Activated CD8-positive, alpha-beta memory T cell treated with anti-CD3 and anti-CD28 coated beads for 36 hours (primary cell): ENCODE data around the gene TM9SF4. TPM values are rescaled to one million over a fixed set of nuclear protein-coding genes. Genes with fewer than 3 reads are reported as not detected.
"Not testable (repeated sequence)": the region's sequence is repeated elsewhere in the genome, so short reads cannot be mapped to it uniquely, and the experiment has no call there.

Experiments
- CTCF ChIA-PET: fragments of 350-600 bp; sonication (Branson Sonifier 250); formaldehyde crosslinking; loops from one replicate; lab custom pipeline; 2021; ENCODE audit warnings: antibody characterized with exemption; lab: Charles Lee
- POLR2A ChIA-PET: fragments of 350-600 bp; sonication (Branson Sonifier 250); formaldehyde crosslinking; loops from one replicate; lab custom pipeline; 2021; ENCODE audit warnings: antibody characterized with exemption; lab: Charles Lee
- total RNA-seq, 2 experiments: library from RNA; stranded (reverse); gene quantifications; one replicate each; pipeline ENCODE4 v1.2.3, GENCODE V29; 2021

Gene TM9SF4
- total RNA-seq, 2 experiments from 2014 or later, result 49.8 TPM

DNA sequence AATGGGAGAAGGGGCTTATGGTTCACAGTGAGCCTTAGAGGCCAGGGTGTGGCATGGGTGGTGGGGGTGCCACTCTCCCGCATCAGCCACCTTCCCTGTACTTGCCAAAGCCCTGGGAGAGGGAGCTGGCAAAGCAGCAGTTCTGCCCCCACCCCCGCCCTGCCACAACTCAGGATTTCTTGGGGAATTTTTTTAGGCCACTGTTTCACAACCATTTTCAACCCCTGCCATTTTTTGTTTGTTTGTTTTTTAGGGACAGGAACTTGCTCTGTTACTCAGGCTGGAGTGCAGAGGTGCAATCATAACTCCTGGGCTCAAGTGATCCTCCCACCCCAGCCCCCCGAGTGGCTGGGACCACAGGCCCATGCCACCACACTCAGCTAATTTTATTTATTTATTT is 22.4 kb upstream of the TM9SF4 start:
- ChIA-PET CTCF (no interaction called here), POLR2A (no interaction called here)

DNA sequence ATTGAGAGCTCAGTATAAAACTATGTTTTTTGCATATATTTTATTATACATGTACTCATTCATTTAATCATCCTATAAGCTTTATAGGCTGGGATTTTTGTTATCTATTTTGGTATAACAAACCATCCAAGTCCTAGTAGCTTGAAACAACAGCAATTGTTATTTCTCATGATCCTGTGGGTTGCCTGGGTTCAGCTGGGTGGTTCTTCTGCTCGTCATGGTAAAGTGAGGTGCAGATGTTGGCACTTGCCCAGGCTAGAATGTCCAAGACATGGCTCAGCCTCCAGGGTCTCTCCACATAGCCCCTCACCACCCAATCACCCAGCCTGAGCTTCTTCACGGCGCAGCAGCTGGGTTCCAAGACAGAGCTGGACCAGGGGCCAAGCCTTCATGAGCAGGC is 20.8 kb upstream of the TM9SF4 start:
- CTCF ChIA-PET, result interaction anchor here (1.3 kb wide), 1 partner anchor 54 kb away, joined by 3 read pairs; no protein-coding TSS in a partner anchor
- POLR2A ChIA-PET, result no interaction called here

DNA sequence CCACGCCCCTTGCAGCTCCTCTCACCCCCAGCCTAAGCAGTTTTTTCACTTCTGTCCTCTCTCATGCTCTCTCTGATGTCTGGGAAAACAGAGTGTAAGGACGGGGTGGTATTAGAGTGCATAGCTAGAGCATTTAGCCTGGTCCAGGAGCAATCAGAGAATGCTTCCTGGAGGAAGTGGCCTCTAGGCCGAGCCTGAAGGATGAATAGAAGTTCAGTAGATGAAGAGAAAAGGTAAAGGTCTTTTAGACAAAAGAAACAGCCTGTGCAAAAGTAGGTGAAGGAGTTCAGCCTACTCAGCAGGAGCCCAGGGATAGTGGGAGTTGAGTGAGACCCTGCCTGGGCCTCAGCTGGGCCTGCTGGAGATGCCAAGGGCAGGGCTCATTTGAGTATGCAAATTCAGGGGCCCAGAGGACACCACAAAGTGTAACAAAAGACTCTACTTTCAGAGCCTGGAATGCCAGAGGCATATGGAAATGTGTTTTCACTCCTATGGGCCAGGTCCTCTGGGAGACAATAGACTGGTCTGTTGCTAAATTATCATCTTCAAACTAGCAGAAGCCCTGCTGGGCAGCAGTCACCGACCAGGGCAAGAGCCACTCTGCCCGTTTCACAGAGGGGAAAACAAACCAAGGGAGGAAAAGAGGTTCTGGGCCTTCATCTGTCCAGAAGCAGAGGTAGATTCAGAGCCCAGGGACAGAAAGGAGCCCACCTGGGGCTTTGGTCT is 19.7 kb upstream of the TM9SF4 start:
- POLR2A ChIA-PET, result no interaction called here
- CTCF ChIA-PET, result interaction anchor here (1.3 to 3.1 kb wide), 6 partner anchors 26 to 267 kb away, joined by 3 to 11 read pairs (median 7); partner anchors contain the start of gene PDRG1

DNA sequence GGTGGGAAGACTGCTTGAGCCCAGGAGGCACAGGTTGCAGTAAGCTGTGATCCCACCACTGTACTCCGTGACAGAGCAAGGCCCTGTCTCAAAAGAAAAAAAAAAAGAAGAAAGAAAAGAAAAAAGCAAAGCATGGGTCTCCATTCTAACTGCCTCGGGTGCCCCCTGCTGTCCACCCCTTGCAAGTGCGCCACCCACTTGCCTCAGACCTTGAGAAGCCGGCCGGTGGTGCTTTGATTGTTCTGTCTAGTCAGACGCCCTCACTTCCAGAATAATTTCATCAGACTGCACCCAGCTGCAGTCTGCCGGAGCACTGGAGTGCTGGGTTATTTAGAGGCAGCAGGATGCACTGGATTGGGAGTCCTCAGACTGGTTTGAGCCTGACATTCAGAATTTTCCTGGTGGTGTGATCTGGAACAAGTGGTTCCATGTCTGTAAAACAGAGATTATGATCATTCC is 17.6 kb upstream of the TM9SF4 start:
- ChIA-PET POLR2A (interaction anchor here (0.6 kb wide), 1 partner anchor 34 kb away, joined by 5 read pairs; no protein-coding TSS in a partner anchor), CTCF (interaction anchor here (0.8 to 3.1 kb wide), 15 partner anchors 10 to 271 kb away, joined by 3 to 11 read pairs (median 5); partner anchors contain the start of genes PDRG1 and TM9SF4)

- CTCF ChIA-PET, result interaction anchor here (0.6 to 1.1 kb wide), 2 partner anchors 8 to 13 kb away, joined by 3 read pairs; no protein-coding TSS in a partner anchor
- POLR2A ChIA-PET, result no interaction called here
These were observed 10.7 kb upstream of the TM9SF4 start for GRCh38 chr20:32098786-32099185.

GRCh38 chr20:32108814-32109391 is 611 bp upstream of the TM9SF4 start:
- ChIA-PET CTCF (interaction anchor here (0.9 to 1.4 kb wide), 4 partner anchors 9 to 670 kb away, joined by 3 to 5 read pairs (median 4); partner anchors contain the start of gene PDRG1), POLR2A (no interaction called here)

DNA sequence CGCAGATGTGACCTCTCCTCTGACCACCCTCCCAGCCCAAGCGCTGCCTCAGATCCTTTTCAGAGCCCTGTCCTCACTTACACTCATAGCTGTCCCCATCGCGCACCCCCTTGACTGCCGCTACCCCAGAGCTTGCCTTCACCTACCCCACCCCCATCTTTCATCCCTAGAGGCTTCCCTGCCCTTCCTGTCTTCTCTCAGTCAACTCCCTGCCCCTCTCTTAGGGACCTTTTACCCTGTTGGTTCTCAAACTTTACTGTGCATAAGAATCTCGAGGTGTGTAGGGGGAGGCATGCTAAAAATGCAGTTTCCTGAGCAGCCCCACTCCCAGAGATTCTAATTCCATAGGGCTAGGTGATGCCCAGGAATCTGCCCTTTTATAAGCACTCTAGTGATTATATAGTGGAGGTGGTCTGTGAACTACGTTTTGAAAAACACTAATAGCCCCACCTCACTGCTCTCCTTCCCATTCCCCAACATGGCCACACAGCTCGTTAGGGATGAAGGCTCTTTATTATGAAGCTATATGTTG is 725 bp downstream of the TM9SF4 start:
- ChIA-PET CTCF (interaction anchor here (0.9 to 1.1 kb wide), 2 partner anchors 8 to 159 kb away, joined by 4 to 5 read pairs; partner anchors contain the start of gene PDRG1), POLR2A (interaction anchor here (0.8 kb wide), 1 partner anchor 93 kb away, joined by 3 read pairs; no protein-coding TSS in a partner anchor)

DNA sequence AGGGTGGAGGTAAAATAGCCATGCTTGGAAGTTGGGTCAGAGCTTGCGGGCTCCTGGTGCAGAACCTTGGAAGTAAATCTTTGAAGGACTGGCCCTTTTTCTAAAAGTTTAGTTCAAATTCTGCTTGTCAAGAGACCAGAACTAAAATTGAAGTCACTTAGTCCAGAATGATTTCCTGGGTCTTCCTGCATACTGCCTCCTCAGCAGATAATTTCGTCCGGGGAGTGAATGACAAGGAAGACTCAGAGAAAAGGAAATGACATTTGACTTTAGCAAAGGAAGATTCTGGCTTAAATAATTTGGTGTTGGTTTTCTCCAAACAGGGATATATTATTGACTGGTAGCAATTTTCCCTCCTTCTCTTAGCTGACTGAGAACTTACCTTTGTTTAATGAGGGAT is 1.2 kb downstream of the TM9SF4 start:
- ChIA-PET CTCF (interaction anchor here (0.6 kb wide), 1 partner anchor 388 kb away, joined by 4 read pairs; no protein-coding TSS in a partner anchor), POLR2A (no interaction called here)

DNA sequence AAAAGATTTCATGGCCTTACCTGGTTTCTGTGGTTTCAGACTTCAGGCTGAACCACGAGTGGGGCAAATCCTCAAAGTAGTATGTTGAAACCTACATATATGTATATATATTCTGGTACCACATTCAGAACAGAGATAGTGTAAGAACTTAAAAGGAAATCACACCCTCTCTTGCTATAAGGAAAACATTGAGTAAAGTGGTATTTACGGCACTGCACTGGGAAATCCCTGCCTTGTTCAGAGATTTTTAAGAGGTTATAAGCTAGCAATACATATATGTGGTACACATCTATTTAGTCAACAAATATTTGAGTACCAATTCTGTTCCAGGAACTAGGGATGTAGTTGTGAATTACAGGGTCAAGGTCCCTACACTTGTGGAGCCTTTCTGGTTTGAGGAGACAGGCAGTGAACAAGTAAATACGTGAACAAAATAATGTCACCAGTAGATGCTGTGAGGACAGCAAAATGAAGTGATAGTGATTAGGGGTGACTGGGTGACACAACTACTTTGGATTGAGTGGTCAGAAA is 1.7 kb downstream of the TM9SF4 start:
- ChIA-PET CTCF (interaction anchor here (0.6 kb wide), 2 partner anchors 388 to 837 kb away, joined by 3 to 4 read pairs; no protein-coding TSS in a partner anchor), POLR2A (no interaction called here)

- POLR2A ChIA-PET, result no interaction called here
- CTCF ChIA-PET, result interaction anchor here (0.6 to 0.9 kb wide), 3 partner anchors 13 to 836 kb away, joined by 3 read pairs; no protein-coding TSS in a partner anchor
These were observed 2.2 kb downstream of the TM9SF4 start for GRCh38 chr20:32111753-32112152.

- CTCF ChIA-PET, result no interaction called here
- POLR2A ChIA-PET, result interaction anchor here (0.6 kb wide), 1 partner anchor 95 kb away, joined by 4 read pairs; no protein-coding TSS in a partner anchor
These were observed 3.3 kb downstream of the TM9SF4 start for GRCh38 chr20:32112841-32113240.

DNA sequence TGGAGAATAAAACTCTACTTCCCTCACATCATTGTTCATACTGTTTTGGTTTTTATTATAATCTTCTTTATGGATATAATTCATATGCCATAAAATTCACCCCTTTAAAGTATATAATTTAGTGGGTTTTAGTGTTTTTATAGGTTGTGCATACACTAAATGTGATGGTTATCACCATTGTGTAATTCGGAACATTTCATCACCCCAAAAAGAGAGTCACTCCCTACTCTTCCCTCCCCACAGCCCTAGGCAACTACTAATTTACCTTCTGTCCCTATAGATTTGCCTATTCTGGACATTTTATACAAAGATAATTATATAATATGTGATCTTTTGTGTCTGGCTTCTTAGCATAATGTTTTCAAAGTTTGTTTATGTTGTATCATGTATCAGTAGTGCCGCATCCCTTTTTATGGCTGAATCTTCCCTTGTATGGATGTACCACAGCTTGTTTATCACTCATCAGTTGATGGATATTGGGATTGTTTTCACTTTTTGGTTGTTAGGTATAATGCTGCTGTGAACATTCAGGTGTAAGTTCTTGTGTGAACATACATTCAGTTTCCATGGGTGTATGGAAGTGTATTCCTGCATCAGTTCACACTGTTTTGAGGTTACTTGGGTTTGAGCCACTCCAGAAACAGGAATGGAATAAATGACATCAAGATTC is 4.2 kb downstream of the TM9SF4 start:
- CTCF ChIA-PET, result no interaction called here

GRCh38 chr20:32114305-32114960 is 4.9 kb downstream of the TM9SF4 start:
- POLR2A ChIA-PET, result no interaction called here
- CTCF ChIA-PET, result no interaction called here

More for the DNA sequence above, 4.2 kb downstream of the TM9SF4 start:
- POLR2A ChIA-PET, result no interaction called here

GRCh38 chr20:32115211-32115767 is 5.8 kb downstream of the TM9SF4 start:
- CTCF ChIA-PET, result no interaction called here
- POLR2A ChIA-PET, result interaction anchor here (0.6 kb wide), 1 partner anchor 26 kb away, joined by 7 read pairs; no protein-coding TSS in a partner anchor

DNA sequence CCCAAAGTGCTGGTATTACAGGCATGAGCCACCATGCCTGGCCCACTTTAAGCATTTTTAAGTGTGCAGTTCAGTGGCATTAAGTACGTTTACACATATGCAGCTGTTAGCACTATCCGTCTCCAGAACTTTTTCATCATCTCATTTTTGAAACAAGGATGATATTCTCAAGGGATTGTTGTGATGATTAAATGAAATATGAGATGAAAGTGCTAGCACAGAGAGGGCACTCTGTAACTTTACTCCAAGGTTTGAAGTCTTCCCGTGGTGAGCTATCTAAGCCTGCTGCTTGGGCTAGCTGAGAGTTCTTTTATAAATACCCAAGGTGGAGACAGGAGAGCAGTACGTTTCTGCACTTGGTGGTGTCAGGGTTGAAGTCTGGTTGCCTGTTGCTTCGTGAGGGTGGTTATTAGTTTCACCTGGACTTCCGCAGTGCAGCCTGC is 6.6 kb downstream of the TM9SF4 start:
- ChIA-PET CTCF (interaction anchor here (0.9 kb wide), 1 partner anchor 67 kb away, joined by 3 read pairs; no protein-coding TSS in a partner anchor), POLR2A (interaction anchor here (0.6 to 0.7 kb wide), 2 partner anchors 25 to 300 kb away, joined by 5 to 7 read pairs; no protein-coding TSS in a partner anchor)

GRCh38 chr20:32116796-32117195 is 7.3 kb downstream of the TM9SF4 start:
- POLR2A ChIA-PET, result interaction anchor here (0.7 kb wide), 1 partner anchor 299 kb away, joined by 5 read pairs; no protein-coding TSS in a partner anchor
- CTCF ChIA-PET, result interaction anchor here (0.9 kb wide), 1 partner anchor 67 kb away, joined by 3 read pairs; no protein-coding TSS in a partner anchor

GRCh38 chr20:32118427-32118826 is 8.9 kb downstream of the TM9SF4 start:
- CTCF ChIA-PET, result interaction anchor here (1.7 kb wide), 1 partner anchor 9 kb away, joined by 4 read pairs; the partner anchor contains the start of gene TM9SF4
- POLR2A ChIA-PET, result not testable (repeated sequence)
